CD14-positive monocyte (primary cell): ENCODE data around the gene PNMA6A. TPM values are rescaled to one million over a fixed set of nuclear protein-coding genes. Genes with fewer than 3 reads are reported as not detected.
"Not testable (repeated sequence)": the region's sequence is repeated elsewhere in the genome, so short reads cannot be mapped to it uniquely, and the experiment has no call there.

Experiments
- DNase-seq, 3 donors: peaks; one replicate each; pipeline ENCODE4 v3.0.0-alpha.2; 2011 to 2022
- H2AFZ ChIP-seq: 2 replicates; pipeline ENCODE4 v1.6.0; 2012; ENCODE audit warnings: mild to moderate bottlenecking, low read depth, low read length, inconsistent platforms; ENCODE audit not compliant: insufficient read depth, poor library complexity, severe bottlenecking
- H3K27ac ChIP-seq, 2 donors: 1 replicate in 1 of 2; 2 replicates in 1 of 2; pipeline ENCODE4 v1.5.1; 2012 to 2013; ENCODE audit warnings: low read length in 2 of 2, control low read depth in 1 of 2, inconsistent platforms in 1 of 2, low read depth in 1 of 2, mild to moderate bottlenecking in 1 of 2
- H3K27me3 ChIP-seq, 2 donors: one replicate each; pipeline versions ENCODE4 v1.6.0 to v1.6.1; 2011 to 2013; ENCODE audit warnings: low read length in 2 of 2; ENCODE audit not compliant: control insufficient read depth in 2 of 2, insufficient read depth in 2 of 2
- H3K36me3 ChIP-seq, 2 donors: replicated peaks in 1 of 2; 1 replicate in 1 of 2; 2 replicates in 1 of 2; pipeline versions ENCODE4 v1.5.1 to v1.6.1; 2012 to 2013; ENCODE audit warnings: low read length in 2 of 2, control low read depth in 1 of 2, inconsistent platforms in 1 of 2, mild to moderate bottlenecking in 1 of 2; ENCODE audit not compliant: insufficient read depth in 2 of 2, control insufficient read depth in 1 of 2
- H3K4me1 ChIP-seq, 2 donors: 1 replicate in 1 of 2; 2 replicates in 1 of 2; pipeline versions ENCODE4 v1.5.1 to v1.6.1; 2012 to 2013; ENCODE audit warnings: low read length in 2 of 2, control low read depth in 1 of 2, inconsistent platforms in 1 of 2, mild to moderate bottlenecking in 1 of 2, moderate library complexity in 1 of 2; ENCODE audit not compliant: insufficient read depth in 2 of 2, control insufficient read depth in 1 of 2
- H3K4me2 ChIP-seq: replicated peaks from 2 replicates; pipeline ENCODE3; 2012; ENCODE audit warnings: low read length, moderate library complexity, mild to moderate bottlenecking; ENCODE audit not compliant: poor library complexity, severe bottlenecking; ENCODE audit errors: extremely low read depth
- H3K4me3 ChIP-seq, 3 experiments: fragments of 200-600 bp in 1 of 3; sonication (generic) in 1 of 3; replicated peaks in 1 of 3; 1 replicate in 2 of 3; 2 replicates in 1 of 3; pipeline ENCODE4 v1.5.1; 2011 to 2013; ENCODE audit warnings: low read length in 3 of 3, mild to moderate bottlenecking in 3 of 3, control low read depth in 2 of 3, low read depth in 2 of 3, inconsistent platforms in 1 of 3, moderate library complexity in 1 of 3
- H3K79me2 ChIP-seq: 2 replicates; pipeline ENCODE4 v1.6.0; 2012; ENCODE audit warnings: mild to moderate bottlenecking, control low read depth, inconsistent platforms, low read length, moderate library complexity; ENCODE audit not compliant: insufficient read depth
- H3K9ac ChIP-seq: 2 replicates; pipeline ENCODE4 v1.6.0; 2017; ENCODE audit warnings: low read length, mild to moderate bottlenecking; ENCODE audit not compliant: insufficient read depth, poor library complexity, severe bottlenecking
- H3K9me3 ChIP-seq, 2 donors: replicated peaks in 1 of 2; 1 replicate in 1 of 2; 2 replicates in 1 of 2; pipeline versions ENCODE4 v1.5.1 to v1.6.1; 2012 to 2013; ENCODE audit warnings: low read length in 2 of 2, control low read depth in 1 of 2; ENCODE audit not compliant: control insufficient read depth in 1 of 2, insufficient read depth in 1 of 2
- H4K20me1 ChIP-seq: 2 replicates; pipeline ENCODE4 v1.6.0; 2012; ENCODE audit warnings: mild to moderate bottlenecking, low read length, control low read depth, moderate library complexity; ENCODE audit not compliant: insufficient read depth
- H3K27ac Mint-ChIP-seq, 7 donors: one replicate each; pipeline ENCODE4 v1.8.0; 2020; ENCODE audit warnings: mild to moderate bottlenecking in 7 of 7, mixed read lengths in 7 of 7, moderate library complexity in 6 of 7, inconsistent platforms in 2 of 7
- H3K27me3 Mint-ChIP-seq, 3 donors: one replicate each; pipeline ENCODE4 v1.8.0; 2021 to 2022; ENCODE audit warnings: low read depth in 3 of 3, mild to moderate bottlenecking in 3 of 3, mixed read lengths in 3 of 3, moderate library complexity in 3 of 3, inconsistent platforms in 1 of 3
- H3K36me3 Mint-ChIP-seq, 2 donors: one replicate each; pipeline ENCODE4 v1.8.0; 2020; ENCODE audit warnings: mixed read lengths in 2 of 2, inconsistent platforms in 1 of 2, mild to moderate bottlenecking in 1 of 2
- H3K4me1 Mint-ChIP-seq: one replicate; pipeline ENCODE4 v1.8.0; 2020; ENCODE audit warnings: mild to moderate bottlenecking, mixed read lengths
- H3K4me3 Mint-ChIP-seq, 2 donors: one replicate each; pipeline ENCODE4 v1.8.0; 2020; ENCODE audit warnings: mild to moderate bottlenecking in 2 of 2, mixed read lengths in 2 of 2, moderate library complexity in 1 of 2
- H3K9me3 Mint-ChIP-seq, 7 donors: one replicate each; pipeline ENCODE4 v1.8.0; 2020 to 2022; ENCODE audit warnings: mixed read lengths in 7 of 7, mild to moderate bottlenecking in 6 of 7, moderate library complexity in 6 of 7, inconsistent platforms in 2 of 7
- WGBS: methylation state at CpG from one replicate; pipeline ENCODE4 v1.1.5; 2013; ENCODE audit warnings: missing lambda C conversion rate; ENCODE audit not compliant: insufficient coverage; 5-methylcytosine and 5-hydroxymethylcytosine counted together
- intact Hi-C, 2 donors: fragments of 100-400 bp; cut with micrococcal nuclease; formaldehyde crosslinking; loops; one replicate each; pipeline versions ENCODE4 v1.15.0 to v1.15.1; 2023
- polyA plus RNA-seq, 3 donors: library from polyadenylated mRNA; depleted of rRNA in 1 of 3; unstranded in 2 of 3; stranded (reverse) in 1 of 3; fragments of 300-500 nt in 2 of 3; fragments of >200 nt in 1 of 3; fragmentation: Illumina TruSeq in 2 of 3; gene quantifications; 1 replicate in 2 of 3; 2 replicates in 1 of 3; pipeline ENCODE4 v1.2.3, GENCODE V29; 2012 to 2021

Gene PNMA6A
- polyA plus RNA-seq, 3 donors = 0.04 to 0.12 TPM; not detected in 1

DNA sequence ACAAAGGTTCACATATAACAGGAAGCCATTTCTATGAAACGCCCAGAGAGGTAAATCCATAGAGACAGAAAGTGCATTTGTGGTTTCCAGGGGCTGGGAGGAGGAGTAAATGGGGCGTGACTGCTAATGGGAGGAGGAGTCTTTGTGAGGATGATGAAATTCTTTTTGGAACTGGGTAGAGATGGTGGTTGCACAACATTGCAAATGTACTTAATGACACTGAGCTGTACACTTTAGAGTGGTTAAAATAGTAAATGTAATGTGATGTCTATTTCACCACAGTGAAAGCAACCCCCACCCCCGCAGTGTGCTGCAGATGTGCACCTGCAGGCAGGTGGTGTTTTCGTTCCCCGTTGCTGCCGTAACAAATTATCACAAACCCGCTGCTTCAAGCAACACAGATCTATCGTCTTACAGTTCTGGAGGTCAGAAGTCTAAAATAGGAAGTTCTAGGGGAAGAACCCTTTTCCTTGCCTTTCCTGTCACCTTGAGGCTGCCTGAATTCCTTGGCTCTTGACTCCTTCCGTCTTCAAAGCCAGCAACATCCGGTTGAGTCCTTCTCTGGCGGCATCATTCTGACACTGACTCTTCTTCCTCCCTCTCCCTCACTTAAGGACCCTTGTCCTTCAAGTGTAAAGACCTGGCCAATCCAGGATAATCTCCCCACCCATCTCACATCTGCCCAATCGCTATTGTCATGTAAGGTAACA, 34.0 kb downstream of the PNMA6A start:
- H3K4me2 ChIP-seq, H3K27me3 ChIP-seq, H3K27me3 Mint-ChIP-seq, H2AFZ ChIP-seq, H3K4me3 ChIP-seq, H3K79me2 ChIP-seq, H3K36me3 ChIP-seq, H3K36me3 Mint-ChIP-seq, intact Hi-C loops, H3K9ac ChIP-seq, H3K4me1 ChIP-seq, DNase-seq, H4K20me1 ChIP-seq: not testable (repeated sequence)
- peaks cover 14% of the 10 kb centered on the region for H3K4me1 Mint-ChIP-seq
- no CpG with 5 or more reads among the region's 12 CpGs for WGBS
- peak overlapping the region in 6 of 7 donors; percentile 20 to 81 (median 55) for H3K27ac Mint-ChIP-seq
- peaks cover 6 to 37% (median 19%) of the 10 kb centered on the region in 7 donors for H3K9me3 Mint-ChIP-seq
- peak overlapping the region in 1 of 2 donors; percentile 59 for H3K4me3 Mint-ChIP-seq
- Histone ChIP-seq H3K9me3 (peaks cover 9 to 31% of the 10 kb centered on the region in 2 donors), H3K27ac (peak overlapping the region in 1 of 2 donors; percentile 7)

DNA sequence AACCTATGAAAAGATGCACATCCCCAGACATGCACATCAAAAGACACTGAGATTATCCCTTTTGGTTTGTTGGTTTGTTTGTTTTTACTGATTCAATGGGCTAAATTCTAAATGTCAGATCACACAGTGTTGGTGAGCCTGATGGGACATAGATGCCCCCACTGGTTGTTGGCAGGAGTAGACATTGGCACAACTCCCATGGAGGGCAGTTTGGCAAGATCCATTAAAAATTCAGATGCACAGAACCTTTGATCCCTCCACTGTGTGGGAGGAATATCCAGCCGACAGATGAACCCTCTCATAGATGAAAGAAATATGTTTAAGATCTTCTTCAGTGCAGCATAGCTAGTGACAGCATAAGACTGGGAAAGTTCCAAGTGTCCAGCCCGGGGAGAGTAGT, 38.5 kb downstream of the PNMA6A start:
- H3K27ac ChIP-seq, H3K36me3 ChIP-seq, H3K9ac ChIP-seq, H3K27ac Mint-ChIP-seq, DNase-seq, H3K4me2 ChIP-seq, H2AFZ ChIP-seq, H3K9me3 Mint-ChIP-seq, H3K36me3 Mint-ChIP-seq, H3K79me2 ChIP-seq, H3K4me3 Mint-ChIP-seq, H3K27me3 Mint-ChIP-seq, H3K9me3 ChIP-seq, H3K27me3 ChIP-seq, intact Hi-C loops, H3K4me3 ChIP-seq, H3K4me1 ChIP-seq, H3K4me1 Mint-ChIP-seq, H4K20me1 ChIP-seq: not testable (repeated sequence)
- WGBS = no CpG with 5 or more reads among the region's 2 CpGs

DNA sequence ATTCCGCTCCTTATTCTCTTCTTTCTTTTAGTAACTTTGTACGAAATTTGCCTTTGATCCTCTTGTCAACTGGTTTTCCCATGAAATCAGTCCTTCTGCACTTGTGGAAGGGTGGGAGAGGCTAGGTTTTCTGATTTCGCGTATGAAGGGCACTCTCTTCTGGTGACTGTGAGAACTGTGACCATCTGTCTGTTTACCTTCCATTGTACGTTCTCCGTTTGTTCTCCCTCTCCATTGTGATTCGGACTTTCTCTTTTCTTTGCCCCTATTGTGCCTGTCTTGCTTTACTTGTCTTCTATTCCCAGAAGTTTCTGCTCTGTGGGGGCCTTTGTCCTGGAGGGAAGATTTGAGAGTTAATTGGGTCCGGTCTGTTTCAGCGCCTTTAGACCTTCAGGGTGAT, 41.6 kb downstream of the PNMA6A start:
- intact Hi-C loops, H3K27ac ChIP-seq, H3K4me1 ChIP-seq, H3K27me3 ChIP-seq, H3K9me3 Mint-ChIP-seq, DNase-seq, H3K4me3 ChIP-seq, H3K27me3 Mint-ChIP-seq, H2AFZ ChIP-seq, H3K4me3 Mint-ChIP-seq, H3K4me1 Mint-ChIP-seq, H3K9ac ChIP-seq, H3K9me3 ChIP-seq, H3K4me2 ChIP-seq, H3K27ac Mint-ChIP-seq, H3K36me3 ChIP-seq, H3K79me2 ChIP-seq, H4K20me1 ChIP-seq, H3K36me3 Mint-ChIP-seq: not testable (repeated sequence)
- no CpG with 5 or more reads among the region's 9 CpGs for WGBS

DNA sequence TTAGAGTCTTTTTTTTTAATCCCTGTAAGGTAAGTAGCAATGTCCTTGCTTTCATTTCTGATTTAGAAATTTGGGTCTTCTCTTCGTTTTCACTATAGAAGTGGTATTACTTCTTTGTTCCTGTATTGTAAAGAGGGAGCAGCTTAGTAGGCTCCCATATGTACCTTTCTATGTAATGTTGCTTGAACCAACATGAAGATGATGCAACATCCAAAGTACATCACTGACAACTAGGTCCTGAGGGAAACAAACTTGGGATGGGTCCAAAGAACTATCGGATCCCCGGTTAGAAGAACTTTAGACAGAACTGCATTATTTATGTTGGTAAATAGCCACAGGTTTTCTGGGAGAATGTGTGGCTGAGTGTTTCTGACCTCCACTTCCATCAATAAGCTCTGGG, 45.5 kb downstream of the PNMA6A start:
- H3K4me1 ChIP-seq, H3K4me1 Mint-ChIP-seq, H3K4me3 ChIP-seq, intact Hi-C loops, H3K9me3 ChIP-seq, H3K9ac ChIP-seq, H3K27ac ChIP-seq, H3K27ac Mint-ChIP-seq, H3K4me3 Mint-ChIP-seq, H3K9me3 Mint-ChIP-seq, H3K36me3 Mint-ChIP-seq, H3K36me3 ChIP-seq, H2AFZ ChIP-seq, H3K79me2 ChIP-seq, H3K27me3 ChIP-seq, H3K4me2 ChIP-seq, H3K27me3 Mint-ChIP-seq, DNase-seq, H4K20me1 ChIP-seq: not testable (repeated sequence)
- WGBS = no CpG with 5 or more reads among the region's 3 CpGs
